ENCODE data around the gene SFMBT1. TPM values are rescaled to one million over a fixed set of nuclear protein-coding genes. Genes with fewer than 3 reads are reported as not detected.

The SFMBT1 gene
- total RNA-seq, 1 experiment from 2014 or later, result 11.8 TPM

- Mint-ChIP-seq H3K9me3 (ENCODE audit: unreplicated experiment) (no peaks in the 10 kb centered on the region), H3K27me3 (ENCODE audit: insufficient read depth, unreplicated experiment) (no peaks in the 10 kb centered on the region), H3K4me3 (ENCODE audit: unreplicated experiment) (no peak overlapping the region), H3K36me3 (ENCODE audit: insufficient read depth, unreplicated experiment) (peaks cover 54% of the 10 kb centered on the region), H3K4me1 (ENCODE audit: insufficient read depth, unreplicated experiment) (no peaks in the 10 kb centered on the region), H3K27ac (ENCODE audit: low read depth, unreplicated experiment) (no peak overlapping the region)
- intact Hi-C loops (cut with micrococcal nuclease), result no loop called here
- TF ChIP-seq CTCF (IDR thresholded peaks at IDR 0.05; ENCODE audit: unreplicated experiment), result no peak
- ChIA-PET POLR2A (no interaction called here), CTCF (interaction anchor here (0.5 to 1.1 kb wide), 4 partner anchors 21 to 78 kb away, joined by 3 to 6 read pairs (median 3); no protein-coding TSS in a partner anchor)
- BruUV-seq (replicated peaks), result no TSS peak
- DNase-seq (ENCODE audit: unreplicated experiment), result no peak
Observed at GRCh38 chr3:52912885-52913731, 132.8 kb downstream of the SFMBT1 start.

GRCh38 chr3:52910823-52911222 is 135.1 kb downstream of the SFMBT1 start:
- no peak for TF ChIP-seq CTCF (IDR thresholded peaks at IDR 0.05; ENCODE audit: unreplicated experiment)
- BruUV-seq (replicated peaks), result no TSS peak
- no peak overlapping the region for H3K4me3 Mint-ChIP-seq (ENCODE audit: unreplicated experiment)
- H3K27ac Mint-ChIP-seq (ENCODE audit: low read depth, unreplicated experiment), result no peak overlapping the region
- no peaks in the 10 kb centered on the region for H3K9me3 Mint-ChIP-seq (ENCODE audit: unreplicated experiment)
- DNase-seq (ENCODE audit: unreplicated experiment), result no peak
- H3K27me3 Mint-ChIP-seq (ENCODE audit: insufficient read depth, unreplicated experiment), result no peaks in the 10 kb centered on the region
- intact Hi-C loops (cut with micrococcal nuclease), result no loop called here
- no peaks in the 10 kb centered on the region for H3K4me1 Mint-ChIP-seq (ENCODE audit: insufficient read depth, unreplicated experiment)
- CTCF ChIA-PET, result interaction anchor here (0.8 kb wide), 1 partner anchor 32 kb away, joined by 3 read pairs; no protein-coding TSS in a partner anchor
- peaks cover 55% of the 10 kb centered on the region for H3K36me3 Mint-ChIP-seq (ENCODE audit: insufficient read depth, unreplicated experiment)
- POLR2A ChIA-PET, result interaction anchor here (0.7 kb wide), 1 partner anchor 165 kb away, joined by 3 read pairs; no protein-coding TSS in a partner anchor

- ChIA-PET POLR2A (no interaction called here), CTCF (interaction anchor here (0.6 to 1.1 kb wide), 6 partner anchors 24 to 798 kb away, joined by 3 to 4 read pairs (median 3); no protein-coding TSS in a partner anchor)
- no TSS peak for BruUV-seq (replicated peaks)
- H3K9me3 Mint-ChIP-seq (ENCODE audit: unreplicated experiment), result no peaks in the 10 kb centered on the region
- no peak overlapping the region for H3K4me3 Mint-ChIP-seq (ENCODE audit: unreplicated experiment)
- TF ChIP-seq CTCF (IDR thresholded peaks at IDR 0.05; ENCODE audit: unreplicated experiment), result no peak
- H3K4me1 Mint-ChIP-seq (ENCODE audit: insufficient read depth, unreplicated experiment), result no peaks in the 10 kb centered on the region
- no peaks in the 10 kb centered on the region for H3K27me3 Mint-ChIP-seq (ENCODE audit: insufficient read depth, unreplicated experiment)
- no peak overlapping the region for H3K27ac Mint-ChIP-seq (ENCODE audit: low read depth, unreplicated experiment)
- intact Hi-C loops (cut with micrococcal nuclease), result no loop called here
- peaks cover 48% of the 10 kb centered on the region for H3K36me3 Mint-ChIP-seq (ENCODE audit: insufficient read depth, unreplicated experiment)
- DNase-seq (ENCODE audit: unreplicated experiment), result no peak
Observed at GRCh38 chr3:52907497-52907896, 138.4 kb downstream of the SFMBT1 start.

- CTCF ChIA-PET, result interaction anchor here (0.8 to 1.2 kb wide), 3 partner anchors 17 to 88 kb away, joined by 3 to 5 read pairs (median 3); no protein-coding TSS in a partner anchor
- no peak overlapping the region for H3K27ac Mint-ChIP-seq (ENCODE audit: low read depth, unreplicated experiment)
- H3K27me3 Mint-ChIP-seq (ENCODE audit: insufficient read depth, unreplicated experiment), result no peaks in the 10 kb centered on the region
- no peak overlapping the region for H3K4me3 Mint-ChIP-seq (ENCODE audit: unreplicated experiment)
- POLR2A ChIA-PET, result no interaction called here
- no peak for TF ChIP-seq CTCF (IDR thresholded peaks at IDR 0.05; ENCODE audit: unreplicated experiment)
- no peaks in the 10 kb centered on the region for H3K4me1 Mint-ChIP-seq (ENCODE audit: insufficient read depth, unreplicated experiment)
- H3K36me3 Mint-ChIP-seq (ENCODE audit: insufficient read depth, unreplicated experiment), result peaks cover 34% of the 10 kb centered on the region
- intact Hi-C loops (cut with micrococcal nuclease), result no loop called here
- no peaks in the 10 kb centered on the region for H3K9me3 Mint-ChIP-seq (ENCODE audit: unreplicated experiment)
- no TSS peak for BruUV-seq (replicated peaks)
- DNase-seq (ENCODE audit: unreplicated experiment), result no peak
Observed at GRCh38 chr3:52904552-52904951, 141.3 kb downstream of the SFMBT1 start.

Data from MCF 10A (cell line).